ENCODE data around the gene RIMKLB.

GRCh38 chr12:8697120-8697475 lies 693 bp upstream of the RIMKLB start:
- TF ChIP-seq CTCF (IDR thresholded peaks at IDR 0.05) = no peak
- TF ChIP-seq POLR2A (IDR thresholded peaks at IDR 0.05) = peak; percentile 3
- no peak for TF ChIP-seq EP300 (IDR thresholded peaks at IDR 0.05)
